ACHN (cell line): ENCODE measurements around the gene DOCK2.
"Not testable (repeated sequence)": the region's sequence is repeated elsewhere in the genome, so short reads cannot be mapped to it uniquely, and the experiment has no call there.

Experiments
- DNase-seq: peaks from one replicate; pipeline ENCODE4 v3.0.0-alpha.2; 2015
- in situ Hi-C: cut with HindIII; loops from 2 replicates; pipeline ENCODE4 v1.10.0; 2017; ENCODE audit warnings: low sequenced_read_pairs, low pct_ligation_motif_present, low pct_unique_long_range_greater_than_20kb

DOCK2 gene

DNA sequence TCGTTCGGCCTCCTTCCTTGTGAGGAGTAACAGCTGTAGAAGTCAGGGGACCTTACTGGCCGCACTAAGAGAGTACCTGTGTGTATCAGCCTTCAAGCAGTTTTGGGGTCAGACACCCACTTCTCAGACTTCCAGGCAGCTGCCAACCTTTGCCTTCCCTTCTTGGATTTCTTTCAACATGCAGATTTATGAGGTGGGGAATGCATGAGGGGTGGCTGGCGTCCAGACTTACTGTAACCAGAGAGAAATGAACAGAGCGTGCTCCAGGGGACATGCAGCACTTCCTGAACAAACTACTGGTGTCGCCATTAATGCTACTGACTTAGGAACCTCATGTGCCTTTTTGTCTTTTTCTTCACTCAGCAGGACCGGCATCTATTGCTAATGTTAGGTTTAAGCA, 296.5 kb downstream of the DOCK2 start:
- in situ Hi-C loops, result no loop called here
- no peak for DNase-seq

DNA sequence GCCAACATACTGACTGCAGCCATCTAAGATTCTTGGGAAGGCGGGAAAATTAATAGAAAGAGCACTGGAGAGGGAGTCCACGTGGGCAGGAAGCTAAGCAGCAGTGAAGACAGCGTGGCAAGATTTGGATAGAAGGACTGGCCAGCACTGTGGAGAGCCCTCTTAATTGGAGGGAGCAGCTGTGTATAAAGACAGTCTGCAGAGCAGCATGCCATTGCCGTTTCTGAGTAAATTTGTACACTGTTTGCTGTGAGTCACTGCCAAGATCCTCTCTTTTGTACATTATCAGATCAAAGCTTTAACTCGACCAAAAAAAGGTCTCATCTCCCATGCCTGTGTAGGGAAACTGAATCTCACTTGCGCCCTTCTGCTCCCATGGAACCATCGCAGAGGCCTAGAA, 297.9 kb downstream of the DOCK2 start:
- DNase-seq, result no peak
- in situ Hi-C loops, result no loop called here

DNA sequence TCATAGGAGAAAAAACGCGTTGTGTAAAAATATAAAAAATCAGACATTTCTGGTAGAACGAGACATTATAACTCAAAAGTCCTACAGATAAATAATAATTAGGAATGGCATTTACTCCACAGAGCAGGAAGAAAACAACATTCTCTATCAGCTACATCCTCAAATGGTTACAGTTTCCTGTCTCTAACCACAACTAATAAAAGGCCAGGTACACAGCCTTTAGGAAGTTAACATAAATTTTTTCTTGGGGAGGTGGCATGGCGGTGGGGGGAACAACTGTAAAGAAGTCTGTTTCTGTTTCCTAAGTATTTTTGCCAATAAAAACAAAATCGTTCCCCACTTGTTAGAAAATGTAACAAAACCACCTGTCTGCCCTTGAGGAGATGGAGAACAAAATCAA, 298.7 kb downstream of the DOCK2 start:
- in situ Hi-C loops, result no loop called here
- DNase-seq, result no peak

DNA sequence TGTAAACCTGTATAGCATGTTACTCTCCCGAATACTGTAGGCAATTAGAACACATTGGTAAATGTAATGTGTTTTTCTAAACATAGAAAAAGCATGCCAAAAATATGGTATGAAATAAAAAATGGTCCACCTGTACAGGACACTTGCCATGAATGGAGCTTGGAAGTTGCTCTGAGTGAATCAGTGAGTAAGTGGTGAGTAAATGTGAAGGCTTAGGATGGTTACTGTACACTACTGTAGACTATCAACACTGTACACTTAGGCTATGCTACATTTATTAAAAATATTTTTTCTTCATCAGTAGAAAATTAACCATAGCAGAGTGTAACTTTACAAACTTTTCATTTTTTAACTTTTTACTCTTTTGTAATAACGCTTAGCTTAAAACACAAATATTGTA, 301.4 kb downstream of the DOCK2 start:
- in situ Hi-C loops, result no loop called here
- no peak for DNase-seq

DNA sequence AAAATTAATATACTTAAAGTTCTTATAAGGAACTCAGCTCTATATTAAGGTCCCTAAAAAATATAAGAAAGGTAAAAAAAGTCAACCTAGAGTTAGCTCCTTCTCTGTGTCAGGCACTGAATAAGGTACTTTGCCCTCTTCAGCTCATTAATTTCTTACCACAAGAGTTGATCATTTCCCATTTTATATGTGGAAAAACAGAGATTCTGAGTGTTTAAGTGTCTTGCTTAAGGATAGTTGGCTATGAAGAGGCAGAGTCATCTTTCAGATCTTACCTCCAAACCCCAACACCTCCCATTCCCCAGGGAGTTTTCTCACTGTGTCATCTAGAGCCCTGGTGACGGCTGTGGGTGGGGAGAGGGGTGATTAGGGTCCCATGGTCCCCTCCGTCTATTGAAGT, 302.7 kb downstream of the DOCK2 start:
- in situ Hi-C loops, result no loop called here
- peak; percentile 54 for DNase-seq

DNA sequence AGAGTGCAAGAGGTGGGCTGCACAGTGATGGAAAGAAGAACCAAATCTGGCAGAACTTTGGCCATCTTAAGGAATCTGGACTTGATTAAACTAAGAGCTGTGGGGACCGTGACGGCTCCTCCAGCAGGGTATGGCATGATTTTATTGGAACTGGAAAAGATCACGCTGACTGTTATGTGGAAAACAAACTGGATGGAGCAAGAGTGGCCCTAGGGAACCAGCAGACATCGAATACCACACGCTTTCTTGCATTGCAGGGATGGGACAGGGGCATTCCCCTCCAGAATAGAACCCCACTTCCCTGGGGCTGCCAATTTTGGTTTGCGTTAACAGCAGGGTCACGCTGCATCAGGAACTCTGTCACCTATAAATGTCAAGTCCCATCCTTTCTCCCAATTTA, 304.5 kb downstream of the DOCK2 start:
- DNase-seq, result no peak

DNA sequence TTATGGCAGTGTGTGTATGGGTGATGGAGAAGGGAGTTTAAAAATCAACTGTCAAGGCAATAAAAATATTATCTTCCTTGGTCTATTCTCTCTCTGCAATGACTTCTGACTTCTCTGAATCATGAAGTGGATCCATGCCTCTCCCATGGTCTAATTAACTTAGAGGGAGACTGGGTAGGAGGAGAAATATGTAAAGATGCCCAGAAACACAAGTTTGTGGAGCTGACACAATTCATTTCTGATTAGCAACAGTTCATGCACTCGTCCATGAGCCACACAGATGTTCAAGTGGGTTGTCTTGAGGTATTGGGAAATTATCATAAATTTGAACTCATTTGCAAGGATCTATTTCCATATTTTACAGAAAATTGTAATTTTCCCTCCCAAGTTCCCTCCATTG, 305.1 kb downstream of the DOCK2 start:
- no peak for DNase-seq
- in situ Hi-C loops, result no loop called here

More for the DNA sequence above, 304.5 kb downstream of the DOCK2 start:
- in situ Hi-C loops, result no loop called here

DNA sequence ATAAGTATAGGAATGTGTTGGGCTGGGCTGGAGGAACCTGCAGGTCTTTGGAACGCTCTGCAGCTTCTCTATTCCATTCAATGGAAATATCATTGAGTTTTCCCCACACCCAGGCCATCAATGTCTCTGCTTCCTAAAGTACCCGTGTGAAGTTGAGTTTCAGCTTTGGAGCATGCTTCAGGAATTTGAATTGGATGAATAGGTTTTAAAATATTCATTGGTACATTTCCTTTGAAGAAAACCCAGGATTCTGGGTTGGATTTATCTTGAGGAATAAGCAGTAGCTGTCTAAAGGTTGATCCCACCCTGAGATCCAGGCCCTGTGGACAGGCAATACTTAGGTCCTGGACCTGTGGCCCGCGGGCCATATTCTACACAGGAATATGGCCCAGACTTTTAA, 306.0 kb downstream of the DOCK2 start:
- in situ Hi-C loops, result no loop called here
- no peak for DNase-seq

DNA sequence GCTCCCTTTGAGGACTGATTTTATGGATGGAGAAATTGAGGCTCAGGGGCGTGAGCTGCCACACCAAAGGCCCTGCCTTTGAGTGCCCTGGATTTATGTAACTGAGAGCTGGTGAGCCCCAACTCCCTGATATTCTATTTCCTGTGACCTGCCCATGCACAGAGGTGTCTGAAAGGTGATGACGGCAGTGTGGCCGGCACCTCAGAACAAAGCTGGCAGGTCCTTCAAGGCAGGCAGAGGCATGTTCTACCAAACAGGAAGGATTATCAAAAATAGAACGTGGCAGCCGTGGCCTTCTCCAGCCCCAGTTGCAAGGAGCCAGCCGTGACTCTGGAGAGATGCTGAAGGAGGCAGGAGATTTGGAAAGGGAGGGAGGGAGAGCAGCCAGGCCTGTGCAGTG, 307.0 kb downstream of the DOCK2 start:
- DNase-seq, result no peak
- in situ Hi-C loops, result no loop called here

DNA sequence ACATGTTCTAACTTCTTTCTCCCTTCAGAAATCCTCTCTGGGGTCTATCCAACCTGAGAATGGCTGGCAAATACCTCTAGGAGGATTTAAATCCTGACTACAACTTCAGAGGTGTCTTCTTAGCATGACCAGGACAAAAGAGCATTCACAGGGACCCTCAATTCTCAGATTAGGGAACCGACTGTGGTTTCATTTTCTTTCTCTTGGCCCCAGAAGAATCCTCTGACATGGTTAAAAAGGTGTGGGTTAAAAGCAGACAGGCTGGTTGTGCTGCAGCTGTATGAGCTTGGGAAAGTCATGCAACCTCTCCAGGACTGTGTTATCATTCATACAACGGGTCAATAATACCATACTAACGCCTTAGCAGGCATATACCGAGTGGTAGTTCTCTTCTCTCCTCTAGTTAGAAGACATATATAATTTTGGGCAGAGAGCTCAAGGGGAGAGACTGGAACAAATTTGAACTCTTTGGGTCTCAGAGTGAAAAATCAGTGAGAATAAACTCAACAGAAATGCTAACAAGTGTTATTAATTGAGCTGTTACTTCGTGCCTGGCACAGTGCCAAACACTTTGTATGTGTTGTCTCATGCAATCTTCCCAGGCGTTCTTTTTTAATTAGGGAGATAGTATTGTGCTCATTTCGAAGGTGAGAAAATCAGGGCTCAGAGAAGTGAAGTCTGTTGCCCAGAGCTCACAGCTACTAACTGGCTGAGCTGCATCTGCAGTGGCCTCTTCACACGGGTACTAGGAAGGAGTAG, 308.0 kb downstream of the DOCK2 start:
- in situ Hi-C loops, result no loop called here
- DNase-seq, result no peak

DNA sequence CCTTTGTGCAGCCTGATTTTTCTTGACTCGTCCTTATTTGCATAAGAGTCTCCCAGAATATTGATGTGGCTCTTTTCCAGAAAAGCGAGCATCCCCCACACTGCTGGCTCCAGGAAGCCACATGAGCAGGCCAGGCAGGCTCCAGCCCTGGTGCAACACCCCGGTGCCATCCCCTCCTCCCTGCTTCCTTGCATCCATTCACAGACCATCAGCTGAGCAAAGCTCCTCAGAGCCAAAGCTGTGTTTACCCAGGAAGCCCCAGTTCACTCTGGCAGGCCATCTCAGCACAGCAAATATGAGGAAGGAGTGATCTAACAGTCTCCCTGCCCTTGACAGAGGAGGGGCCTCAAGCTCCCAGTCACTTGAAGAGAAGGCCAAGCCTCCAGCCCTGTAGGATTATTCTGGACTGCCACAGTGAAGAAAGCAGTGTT, 308.8 kb downstream of the DOCK2 start:
- DNase-seq, result peak; percentile 13
- in situ Hi-C loops, result no loop called here

DNA sequence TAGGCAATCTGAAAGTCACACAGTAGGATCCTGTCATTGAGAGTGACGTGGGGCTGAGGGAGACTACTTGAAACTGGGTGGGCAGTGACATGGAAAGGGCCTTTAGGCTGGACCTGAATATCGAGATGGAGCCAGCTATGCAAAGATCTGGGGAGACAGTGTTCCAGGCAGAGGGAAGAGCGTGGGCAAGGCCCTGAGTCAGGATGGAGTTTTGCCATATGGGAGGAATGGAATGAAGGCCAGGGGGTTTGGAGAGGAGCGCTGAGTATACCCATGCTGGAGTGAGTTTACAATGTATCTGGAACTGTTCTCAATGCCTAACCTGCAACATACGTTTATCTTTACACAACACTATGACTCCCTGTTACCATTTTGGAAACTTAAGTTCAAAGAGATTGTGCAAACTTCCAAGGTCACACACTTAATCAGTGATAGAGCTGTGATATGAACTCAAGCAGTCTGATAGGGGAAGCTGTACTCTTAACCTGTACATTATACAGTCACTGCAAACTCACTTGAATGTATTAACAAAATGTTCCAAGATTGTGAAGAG, 309.7 kb downstream of the DOCK2 start:
- in situ Hi-C loops, result no loop called here
- no peak for DNase-seq

DNA sequence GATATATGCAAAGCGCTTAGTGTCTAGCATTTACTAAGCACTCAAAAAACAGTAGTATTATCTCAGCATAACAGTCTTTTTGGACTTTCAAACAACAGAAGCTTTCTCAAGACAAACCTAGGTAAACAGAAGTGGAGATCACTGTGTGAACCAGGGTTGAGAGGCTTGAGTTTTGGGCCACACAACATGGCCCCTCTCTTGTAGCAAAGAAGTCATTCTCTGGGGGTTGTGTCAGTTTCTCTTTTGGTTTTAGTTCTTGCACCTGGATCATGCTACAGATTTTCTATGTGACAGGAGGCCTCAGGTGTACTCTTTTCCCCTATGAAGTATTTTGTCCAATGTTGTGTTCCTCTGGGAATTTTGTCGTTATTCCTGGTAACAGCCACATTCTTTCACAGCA, 313.3 kb downstream of the DOCK2 start:
- no peak for DNase-seq
- in situ Hi-C loops, result no loop called here

DNA sequence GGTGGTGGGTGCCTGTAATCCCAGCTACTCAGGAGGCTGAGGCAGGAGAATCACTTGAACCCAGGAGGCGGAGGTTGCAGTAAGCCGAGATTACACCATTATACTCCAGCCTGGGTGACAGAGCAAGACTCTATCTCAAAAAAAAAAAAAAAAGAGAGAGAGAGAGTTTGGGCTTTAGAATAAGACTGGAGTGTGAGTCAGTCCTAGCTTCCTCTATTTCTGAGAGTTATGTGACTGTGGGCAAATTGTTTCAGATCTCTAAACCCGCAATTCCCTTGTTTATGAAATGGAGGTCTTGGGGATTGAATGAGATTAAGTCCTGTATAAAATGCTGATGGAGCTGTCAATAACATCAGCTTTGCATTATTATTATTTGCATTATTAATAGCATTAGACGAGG, 316.1 kb downstream of the DOCK2 start:
- in situ Hi-C loops, DNase-seq: not testable (repeated sequence)

DNA sequence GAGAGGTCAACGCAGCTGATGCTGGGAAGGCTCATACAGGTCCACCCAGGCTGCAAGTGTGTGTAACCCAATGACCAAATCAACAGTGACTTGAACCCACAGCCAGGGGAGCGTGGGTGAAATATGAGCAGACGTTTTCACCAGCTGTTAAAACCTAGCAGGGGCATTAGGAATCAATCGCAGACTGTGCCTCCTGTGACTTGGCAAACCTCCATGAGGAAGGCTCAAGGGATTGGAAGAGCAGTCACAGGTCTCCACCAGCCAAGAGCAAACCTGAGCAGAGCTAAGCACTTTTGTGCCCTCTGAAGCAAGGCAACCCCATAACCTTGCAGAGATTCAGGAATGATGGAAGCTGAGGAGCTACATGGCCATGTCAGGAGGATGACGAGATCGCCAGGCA, 317.7 kb downstream of the DOCK2 start:
- no peak for DNase-seq
- in situ Hi-C loops, result no loop called here

DNA sequence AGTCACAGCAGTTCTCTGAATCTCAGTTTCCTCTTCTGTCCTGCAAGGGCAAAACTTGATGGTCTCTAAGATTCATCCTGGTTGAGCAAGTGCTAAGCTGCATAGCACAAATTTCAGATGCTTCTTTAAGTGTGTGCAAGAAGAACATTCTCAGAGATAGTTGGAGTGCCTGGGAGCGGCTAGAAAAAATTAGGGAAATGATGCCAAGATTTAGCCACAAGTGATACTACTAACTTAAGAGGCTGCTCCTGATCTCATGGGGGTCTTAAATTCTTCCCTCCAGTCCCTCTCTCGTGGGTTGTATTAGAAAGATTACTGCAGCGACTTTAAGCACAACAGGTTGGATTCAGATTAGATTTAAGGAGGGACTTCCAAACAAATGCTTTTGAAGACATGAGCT, 319.1 kb downstream of the DOCK2 start:
- no peak for DNase-seq
- in situ Hi-C loops, result no loop called here

DNA sequence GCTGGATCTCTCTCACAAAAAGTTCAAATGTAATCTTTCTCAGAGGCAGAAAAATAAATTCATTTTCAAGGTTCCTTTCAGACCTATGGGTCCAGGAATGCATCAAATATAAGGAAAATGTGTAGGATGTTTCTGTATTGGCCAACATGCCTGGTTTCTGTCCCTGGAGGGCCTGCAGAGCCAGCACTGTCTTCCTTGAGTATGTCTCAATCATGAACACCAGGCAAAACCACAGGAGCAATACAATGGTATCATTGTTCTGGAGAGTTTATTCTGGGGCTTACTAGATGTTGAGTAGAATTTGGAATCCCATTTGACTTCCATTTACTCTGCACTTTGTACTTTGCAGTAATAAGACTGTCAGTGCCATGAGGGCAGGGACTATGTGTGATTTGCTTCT, 319.7 kb downstream of the DOCK2 start:
- in situ Hi-C loops, result no loop called here
- no peak for DNase-seq

DNA sequence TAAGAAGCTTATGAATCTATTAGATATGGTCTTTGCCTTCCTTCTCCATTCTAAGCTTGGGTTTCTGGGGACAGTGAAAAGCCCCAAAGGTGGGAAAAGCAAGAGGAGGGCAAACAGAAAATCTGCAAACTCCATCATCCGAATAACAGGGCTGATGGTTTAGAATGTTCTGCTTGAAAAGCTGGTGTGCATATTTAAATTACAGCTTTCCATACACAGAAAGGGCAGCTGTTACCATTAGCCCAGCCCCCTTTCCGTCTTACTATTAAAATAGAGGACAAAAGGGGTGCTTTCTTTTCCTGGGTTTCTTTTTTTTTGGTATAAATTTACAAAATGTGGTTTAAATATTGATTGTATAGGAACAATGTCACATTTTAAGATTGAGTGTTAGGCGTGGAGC, 321.2 kb downstream of the DOCK2 start:
- DNase-seq, result no peak
- in situ Hi-C loops, result no loop called here

DNA sequence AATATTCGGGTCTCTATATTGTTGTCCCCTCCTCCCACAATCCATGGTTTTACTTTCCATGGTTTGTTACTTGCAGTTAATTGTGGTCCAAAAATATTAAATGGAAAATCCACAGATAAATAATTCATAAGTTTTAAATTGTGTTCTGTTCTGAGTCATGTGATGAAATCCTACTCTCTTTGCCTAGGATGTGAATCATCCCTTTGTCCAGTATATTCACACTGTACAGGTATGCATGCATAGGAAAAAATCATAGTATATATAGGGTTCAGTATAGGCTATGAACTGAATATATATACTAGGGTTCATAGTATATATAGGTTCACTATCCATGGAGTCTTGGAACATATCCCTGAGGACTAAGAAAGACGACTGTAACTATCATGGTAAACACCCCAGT, 323.6 kb downstream of the DOCK2 start:
- in situ Hi-C loops, result no loop called here
- no peak for DNase-seq

DNA sequence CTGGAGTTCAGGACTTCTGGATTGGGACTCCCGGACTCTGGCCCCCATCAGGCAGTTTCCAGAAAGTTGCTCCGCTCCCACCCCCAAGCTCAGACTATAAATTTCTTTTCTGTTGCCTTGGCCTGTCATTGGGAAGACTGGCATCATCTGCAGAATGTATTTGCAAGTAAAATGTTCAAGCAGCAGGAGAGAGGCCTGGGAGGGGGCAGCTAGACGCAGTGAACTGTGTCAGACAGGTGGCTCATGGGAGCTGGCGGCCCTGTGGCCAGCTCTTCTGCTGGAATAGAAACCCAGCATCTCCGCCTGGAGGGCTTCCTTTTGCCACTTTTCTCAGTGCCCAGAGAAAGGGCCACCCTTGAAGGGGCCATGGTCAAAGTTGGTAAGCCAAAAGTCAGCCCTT, 327.2 kb downstream of the DOCK2 start:
- no peak for DNase-seq
- in situ Hi-C loops, result no loop called here

DNA sequence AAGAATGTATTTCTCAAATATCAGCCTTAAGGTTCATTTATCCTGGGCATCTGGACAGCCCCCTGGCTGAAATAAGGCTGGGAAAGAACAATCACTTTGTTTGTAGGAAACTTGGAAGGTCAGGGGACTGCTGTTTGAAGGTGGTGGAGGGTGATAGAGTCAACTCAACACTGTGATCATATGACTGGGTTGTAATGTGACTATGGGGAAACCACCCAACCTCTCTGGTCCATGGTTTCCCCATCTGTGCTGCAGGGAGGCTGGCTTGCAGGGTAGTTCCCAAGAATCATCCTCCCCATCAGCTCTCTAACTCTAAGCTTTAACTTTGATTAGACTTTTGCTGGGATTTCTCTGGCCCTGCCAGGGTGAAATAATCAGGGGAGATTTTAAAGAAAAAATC, 333.3 kb downstream of the DOCK2 start:
- in situ Hi-C loops, result no loop called here
- no peak for DNase-seq
